Activated CD4-positive, CD25-positive, alpha-beta regulatory T cell treated with anti-CD3 and anti-CD28 coated beads, Interleukin-2, amount 50 U/mL, for 72 hours (primary cell): ENCODE measurements around the gene ANKK1.

Experiments
- DNase-seq: peaks from one replicate; pipeline ENCODE4 v3.0.0; 2021

ANKK1 gene

GRCh38 chr11:113387605-113388211 lies at the start of gene ANKK1:
Gene ANKK1 (plus strand): TSS chr11:113387779. CDS start chr11:113387885, 106 bp downstream.
- DNase-seq: no peak

- no peak for DNase-seq
Measured at GRCh38 chr11:113338730-113339129, 48.8 kb upstream of the ANKK1 start.

DNA sequence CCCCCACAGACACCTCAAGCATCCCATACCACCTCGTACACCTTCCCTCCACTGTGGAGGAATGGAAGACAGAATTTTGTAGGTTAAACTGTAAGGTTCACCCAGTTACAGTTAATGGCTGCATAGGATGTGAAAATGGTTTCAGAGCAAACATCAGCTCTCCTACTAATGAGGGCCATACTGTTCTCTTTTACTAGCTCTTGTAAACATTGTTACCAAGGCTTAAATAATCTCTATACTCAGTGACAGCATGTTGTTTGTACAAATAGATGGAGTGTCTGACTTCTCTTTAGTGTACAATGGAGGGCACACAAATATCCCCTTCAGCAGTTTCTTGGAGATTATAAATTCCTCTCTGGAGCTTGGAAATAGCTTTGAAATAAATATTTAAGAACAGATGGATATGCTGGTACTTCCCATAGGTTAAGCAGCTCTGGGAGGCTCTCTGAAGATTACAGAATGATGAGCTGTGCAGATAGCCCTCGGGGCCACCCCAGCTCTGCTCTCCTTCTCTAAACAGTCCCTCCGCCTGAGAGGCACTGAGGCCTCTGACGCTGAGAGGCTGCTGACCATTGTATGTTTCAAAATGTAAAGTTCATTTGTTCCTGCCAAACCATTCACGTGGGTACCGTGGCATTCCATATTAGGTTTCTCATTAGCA lies 47.5 kb upstream of the ANKK1 start:
- DNase-seq: no peak

DNA sequence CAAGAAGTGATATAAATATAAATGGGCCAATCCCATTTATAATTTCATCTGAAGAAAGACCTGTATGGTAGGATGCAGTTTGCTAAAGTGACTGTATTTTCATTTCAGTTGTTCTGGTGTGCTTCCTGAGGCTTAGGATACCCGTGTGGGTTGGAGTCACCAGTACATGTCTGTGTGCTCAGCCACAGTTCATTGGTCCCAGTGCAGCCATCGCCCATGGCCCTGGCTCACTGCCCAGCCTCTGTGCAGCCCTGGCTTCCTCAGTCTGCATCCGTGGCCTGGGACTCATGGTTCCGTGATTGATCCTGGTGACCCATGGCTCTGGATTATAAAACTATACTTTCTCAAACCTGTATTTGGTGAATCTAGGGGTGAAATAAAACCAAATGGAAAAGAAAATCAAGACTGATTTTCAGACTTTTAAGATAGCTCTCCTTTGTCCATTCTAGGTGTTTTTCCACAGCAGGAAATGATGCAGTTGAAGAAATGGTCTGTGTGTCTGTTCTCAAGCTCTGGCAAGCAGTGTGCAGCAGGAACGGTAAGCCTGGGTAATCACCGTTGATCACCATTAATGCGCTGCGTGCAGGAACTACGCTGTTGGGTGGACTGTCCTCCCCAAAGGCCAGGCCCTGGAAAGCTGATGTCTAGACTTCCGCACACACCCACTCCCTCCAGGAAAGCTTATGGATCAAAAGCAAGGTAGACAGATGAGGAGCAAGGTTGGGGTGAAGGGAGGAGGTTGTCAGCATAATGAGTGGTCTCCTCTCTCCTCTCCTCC lies 46.0 kb upstream of the ANKK1 start:
- no peak for DNase-seq

DNA sequence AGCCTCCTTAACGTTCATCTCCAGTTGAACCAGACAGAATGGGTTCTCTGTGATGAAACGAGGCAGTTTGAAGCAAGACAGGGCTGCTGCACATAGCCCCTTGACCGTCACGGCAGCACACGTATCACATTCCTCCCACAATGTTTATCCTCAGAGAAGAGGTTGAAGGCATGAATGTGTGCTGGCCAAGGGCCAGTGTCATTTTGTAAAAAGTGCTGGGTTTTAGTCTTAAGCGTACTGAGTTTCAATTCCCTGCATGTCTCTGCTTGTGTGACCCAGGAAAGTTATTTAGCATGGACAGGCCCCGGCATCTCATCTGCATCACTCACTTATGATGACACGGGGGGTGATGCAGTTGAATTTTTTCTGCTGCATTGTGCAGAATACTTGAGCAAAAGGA lies 41.6 kb upstream of the ANKK1 start:
- no peak for DNase-seq

- DNase-seq: no peak
Measured at GRCh38 chr11:113349528-113349927, 38.1 kb upstream of the ANKK1 start.

DNA sequence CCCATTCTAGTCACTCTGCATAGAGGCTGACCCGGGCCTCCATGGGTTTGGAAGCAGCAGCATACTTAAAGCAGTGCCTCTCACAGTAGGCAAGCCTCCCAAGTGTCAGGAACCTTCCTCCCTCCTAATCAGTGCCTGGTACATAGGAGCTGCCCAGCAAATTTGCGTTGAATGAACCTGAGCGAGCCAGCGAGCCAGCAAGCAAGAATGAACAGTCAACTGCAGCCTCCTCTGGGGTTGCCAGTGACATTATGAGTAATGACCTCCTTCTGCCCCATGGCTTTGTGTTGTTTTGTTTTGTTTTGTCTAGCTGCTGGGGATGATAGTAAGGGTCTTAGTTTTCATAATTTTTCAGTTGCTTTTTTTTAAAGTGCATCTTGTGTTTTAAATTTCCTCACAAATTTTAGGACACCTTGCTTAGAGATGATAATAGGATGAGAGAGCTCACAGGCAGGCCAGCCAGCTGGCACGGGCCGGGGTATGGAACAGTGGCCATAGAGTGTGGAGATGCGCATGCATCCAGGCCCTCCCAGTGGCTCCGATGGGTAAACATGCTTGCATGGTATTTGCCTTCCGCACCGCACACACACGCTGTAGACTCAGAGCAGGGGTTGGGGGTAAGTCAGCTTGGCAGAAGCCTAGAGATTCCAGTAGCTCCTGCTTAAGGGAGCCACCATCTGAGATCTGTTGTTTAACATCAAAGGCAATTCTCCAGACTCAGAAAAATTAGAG lies 37.1 kb upstream of the ANKK1 start:
- no peak for DNase-seq

DNA sequence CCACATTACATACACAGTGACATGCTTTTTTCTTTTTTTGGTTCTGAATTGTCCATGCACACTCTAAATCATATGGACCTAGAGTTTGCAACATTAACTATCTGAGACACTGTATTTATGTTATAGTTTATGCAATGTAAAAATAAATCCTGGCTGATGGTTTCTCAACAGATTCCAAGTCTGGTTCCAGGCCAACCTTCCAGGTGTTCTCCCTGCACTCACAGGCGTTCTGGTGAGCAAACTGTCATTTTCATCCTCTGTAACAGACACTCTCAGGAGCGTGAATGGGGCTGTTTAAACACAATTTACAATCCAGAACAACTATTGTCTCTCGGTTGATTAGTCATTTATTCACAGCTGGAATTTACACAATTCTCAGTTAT lies 36.5 kb upstream of the ANKK1 start:
- no peak for DNase-seq

DNA sequence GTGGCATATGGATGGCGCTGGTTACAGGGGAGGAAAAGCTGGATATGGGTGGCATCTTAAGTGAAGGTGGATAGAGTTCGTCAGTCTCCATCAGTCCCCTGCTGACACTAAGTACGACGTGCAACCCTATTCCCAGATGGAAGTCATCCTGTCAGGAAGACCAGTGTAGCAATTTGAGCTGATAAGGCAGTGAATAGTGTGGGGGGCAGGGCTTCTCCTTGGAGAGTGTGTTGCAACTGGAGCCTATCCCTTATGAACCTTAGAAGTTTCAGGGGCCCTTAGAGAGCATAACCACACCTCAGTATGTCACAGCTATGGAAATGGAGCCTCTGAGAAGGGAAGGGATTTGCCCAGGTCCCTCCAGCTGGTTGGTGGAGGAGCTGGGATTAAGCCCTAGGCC lies 36.1 kb upstream of the ANKK1 start:
- no peak for DNase-seq

DNA sequence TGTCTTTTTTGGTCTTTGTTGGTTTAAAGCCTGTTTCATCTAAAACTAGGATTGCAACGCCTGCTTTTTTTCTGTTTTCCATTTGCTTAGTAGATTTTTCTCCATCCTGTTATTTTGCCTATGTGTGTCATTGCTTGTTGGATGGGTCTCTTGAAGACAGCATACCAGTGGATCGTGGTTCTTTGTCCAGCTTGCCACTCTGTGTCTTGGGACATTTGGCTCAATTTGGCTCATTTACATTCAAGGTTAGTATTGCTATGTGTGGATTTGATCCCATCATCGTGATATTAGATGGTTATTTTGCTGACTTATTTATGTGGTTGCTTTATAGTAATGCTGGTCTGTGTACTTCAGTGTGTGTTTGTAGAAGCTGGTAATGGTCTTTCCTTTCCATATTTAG lies 31.4 kb upstream of the ANKK1 start:
- DNase-seq: no peak

DNA sequence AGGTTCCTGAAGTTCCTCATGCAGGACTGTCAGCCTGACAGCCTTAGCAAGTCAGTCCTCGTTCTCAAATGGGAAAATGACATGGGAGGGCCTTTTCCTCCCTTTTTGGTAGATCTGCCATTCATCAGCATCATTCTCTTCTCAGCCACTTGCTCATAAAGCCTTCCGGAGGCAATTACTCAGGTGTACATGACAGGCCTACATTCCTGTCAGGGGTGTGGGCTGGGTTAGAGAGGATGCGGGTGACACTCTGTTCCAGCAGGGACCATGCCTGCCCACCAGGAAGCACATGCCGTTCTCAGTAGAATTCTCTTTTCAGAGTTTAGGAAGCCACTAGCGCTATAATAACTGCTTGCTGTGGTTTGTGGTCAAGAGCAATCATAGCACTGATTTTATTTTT lies 24.2 kb upstream of the ANKK1 start:
- DNase-seq: no peak

- no peak for DNase-seq
Measured at GRCh38 chr11:113363996-113364641, 23.5 kb upstream of the ANKK1 start.

DNA sequence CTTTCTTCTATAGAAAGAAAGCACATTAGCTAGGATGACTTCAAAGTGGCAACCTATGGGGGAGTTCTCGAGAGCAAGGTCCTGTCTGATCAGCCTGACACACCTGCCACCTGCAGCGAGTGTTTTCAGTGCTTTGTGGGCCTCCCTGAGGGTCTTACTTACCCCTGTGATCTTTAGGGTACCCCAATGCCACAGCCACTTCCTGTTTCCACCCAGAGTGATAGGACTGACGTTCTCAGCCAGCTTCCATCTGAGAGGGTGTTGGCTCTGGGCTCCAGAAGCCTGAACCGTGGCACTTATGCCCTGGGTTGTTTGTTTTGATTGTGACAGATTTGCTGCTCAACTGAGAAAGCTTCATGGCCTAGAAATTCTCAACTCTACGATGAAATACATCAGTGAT lies 21.7 kb upstream of the ANKK1 start:
- no peak for DNase-seq

GRCh38 chr11:113369411-113369810 lies 18.2 kb upstream of the ANKK1 start:
- DNase-seq: no peak

DNA sequence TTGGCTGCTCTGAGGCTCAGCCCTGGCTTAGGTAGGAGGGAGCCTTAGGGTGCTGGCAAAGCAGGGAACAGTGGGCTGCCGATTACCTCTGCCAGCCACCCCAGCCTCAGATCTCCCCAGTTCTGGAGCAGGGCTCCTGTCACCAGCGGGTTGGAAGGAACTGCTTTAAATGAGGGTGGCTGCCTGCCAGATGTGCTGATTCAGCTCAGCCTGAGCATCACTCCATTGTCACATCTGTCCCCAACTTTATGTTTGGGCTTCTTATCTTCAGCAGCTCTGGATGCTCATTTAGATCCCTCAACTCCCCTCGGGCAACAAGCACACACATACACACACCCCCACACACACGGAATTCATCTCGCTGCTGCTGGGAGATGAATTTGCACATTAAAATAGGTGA lies 16.9 kb upstream of the ANKK1 start:
- no peak for DNase-seq

DNA sequence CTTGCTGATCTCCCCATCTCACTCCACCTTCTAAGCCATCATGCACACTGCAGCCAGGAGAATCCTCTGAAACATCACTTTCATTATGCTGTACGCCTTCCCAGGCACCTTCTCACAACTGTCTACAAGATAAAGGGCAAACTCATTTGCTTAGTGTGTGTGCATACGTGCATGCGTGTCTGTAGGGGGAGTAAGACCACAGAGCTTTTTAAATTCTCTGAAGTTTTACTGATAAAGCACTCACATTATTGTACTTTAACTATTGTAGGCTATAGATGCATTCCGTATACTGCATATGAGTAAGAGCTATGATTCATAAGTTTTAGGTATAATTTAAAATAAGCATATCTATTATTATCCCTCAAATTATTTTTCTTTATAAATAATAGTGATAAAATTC lies 15.3 kb upstream of the ANKK1 start:
- DNase-seq: no peak

GRCh38 chr11:113373306-113373705 lies 14.3 kb upstream of the ANKK1 start:
- DNase-seq: no peak

DNA sequence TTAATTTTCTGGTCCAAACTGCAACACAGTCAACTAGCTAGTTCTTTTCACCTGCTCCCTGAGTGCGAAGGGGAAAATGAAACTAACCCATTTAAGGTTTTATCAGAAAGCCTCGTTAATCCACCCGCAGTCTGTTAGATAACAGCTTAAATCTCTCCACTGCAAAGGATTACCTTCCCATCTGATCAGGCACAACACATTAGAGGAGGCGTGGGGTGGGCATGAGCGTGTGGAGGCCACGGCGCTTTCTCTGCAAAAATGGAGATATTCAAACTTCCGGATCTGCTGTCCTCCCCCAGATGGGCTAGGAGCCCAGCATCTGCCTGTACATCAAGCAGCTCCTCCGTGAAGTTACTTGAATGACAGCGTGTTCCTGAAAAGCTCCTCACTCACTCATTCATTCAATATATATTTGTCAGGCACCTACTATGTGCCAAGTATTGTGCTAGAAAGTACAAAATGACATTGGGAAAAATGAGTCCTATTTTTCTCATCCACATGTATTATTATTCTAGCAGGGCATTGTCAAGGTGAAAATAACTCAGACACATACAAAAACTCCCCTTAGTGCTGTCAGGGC lies 13.5 kb upstream of the ANKK1 start:
- no peak for DNase-seq

DNA sequence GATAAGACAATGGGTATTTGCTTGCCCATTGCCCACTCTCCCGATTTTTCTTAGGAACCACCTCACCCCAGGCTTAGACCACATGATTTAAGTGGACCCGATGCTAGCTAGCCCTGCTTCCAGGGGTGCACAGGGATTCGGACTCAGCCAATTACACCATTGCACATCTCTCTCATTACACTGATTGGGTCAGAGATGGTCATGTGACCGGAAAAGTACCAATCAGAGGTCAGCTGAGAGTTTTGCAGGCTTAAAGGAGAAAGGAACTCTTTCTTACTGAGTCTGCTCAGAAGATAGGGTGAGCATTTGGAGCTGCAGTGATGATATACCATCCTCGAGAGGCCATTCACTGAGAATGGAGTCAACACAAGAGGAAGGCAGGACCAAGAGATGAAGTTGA lies 12.2 kb upstream of the ANKK1 start:
- DNase-seq: no peak

GRCh38 chr11:113376156-113376555 lies 11.4 kb upstream of the ANKK1 start:
- no peak for DNase-seq

DNA sequence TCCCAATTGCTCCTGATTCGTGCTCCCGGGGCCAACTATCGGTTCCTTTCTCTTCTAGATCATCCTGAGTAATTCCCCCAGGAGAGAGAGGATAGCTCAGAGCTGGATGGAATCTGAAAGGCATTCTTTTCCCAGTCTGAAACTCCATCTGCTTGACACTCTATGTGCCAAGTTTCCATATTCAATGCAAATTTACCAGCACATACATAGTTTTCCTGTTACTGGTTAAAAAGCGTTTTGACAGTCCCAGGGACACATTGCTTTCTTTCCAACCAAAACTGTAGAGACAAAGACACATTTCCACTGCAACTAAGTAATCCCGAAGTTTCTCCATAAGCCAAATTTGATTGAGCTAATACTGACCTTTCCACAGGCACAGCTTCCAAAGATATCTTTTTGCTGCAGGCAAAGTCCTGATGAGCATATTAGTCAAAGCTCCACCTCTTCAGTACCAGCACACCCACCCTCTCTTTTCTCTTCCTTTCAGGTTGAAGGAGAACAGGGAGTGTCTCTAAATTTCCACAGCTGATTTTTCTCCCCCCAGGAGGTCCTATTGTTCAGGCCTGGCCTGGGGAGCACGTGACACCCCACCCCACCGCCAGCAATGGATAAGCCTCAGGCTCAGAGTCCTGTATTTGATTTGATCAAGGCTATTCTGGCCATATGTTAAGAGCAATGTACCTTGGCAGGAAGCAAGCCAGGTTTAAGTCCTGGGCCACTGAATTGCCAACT lies 9.7 kb upstream of the ANKK1 start:
- no peak for DNase-seq

DNA sequence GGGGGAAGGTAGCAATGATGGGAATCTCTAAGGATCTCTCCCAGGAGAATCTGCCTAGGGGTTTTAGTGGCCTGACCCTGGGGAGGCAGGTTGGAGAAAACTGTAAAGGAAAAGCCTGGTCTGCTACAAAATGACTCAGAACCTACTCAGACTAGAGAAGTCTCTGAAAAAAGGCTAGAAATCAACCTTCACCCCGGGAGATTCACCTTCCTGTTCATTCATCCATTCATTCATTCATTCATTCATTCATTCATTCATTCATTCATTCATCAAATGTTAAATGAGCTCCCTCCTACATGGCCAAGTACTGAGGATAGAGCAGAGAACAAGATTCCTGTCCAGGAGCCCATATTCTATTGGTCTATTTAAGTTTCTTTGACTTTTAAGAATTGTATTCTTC lies 8.9 kb upstream of the ANKK1 start:
- no peak for DNase-seq
